ENCODE results near the gene ZNF224. TPM values are rescaled to one million over a fixed set of nuclear protein-coding genes. Genes with fewer than 3 reads are reported as not detected.

The ZNF224 gene
- total RNA-seq (31.1 and 37.0 TPM in 2 replicates), polyA plus RNA-seq (8.8 and 12.4 TPM in 2 replicates), polyA minus RNA-seq (ENCODE audit: low replicate concordance) (0.90 and 11.2 TPM in 2 replicates)
- polyA plus RNA-seq (2012), result 5.6 and 7.2 TPM in 2 replicates

- TF ChIP-seq CTCF (conservative IDR thresholded peaks at IDR 0.05 in 1 of 2, IDR thresholded peaks at IDR 0.05 in 1 of 2; ENCODE audit: low read depth in 1 of 2, low read length in 2 of 2) (no peak), EZH2 (IDR thresholded peaks at IDR 0.05; ENCODE audit: low read length, missing control alignments) (no peak)
- Histone ChIP-seq H3K9me3 (ENCODE audit: control insufficient read depth, insufficient read depth, low read depth, low read length) (no peaks in the 10 kb centered on the region), H3K27me3 (ENCODE audit: control insufficient read depth, insufficient read depth, low read length) (no peaks in the 10 kb centered on the region), H3K27ac (ENCODE audit: insufficient read depth, low read length) (peak within 1 kb of the TSS; percentile 82), H3K4me2 (ENCODE audit: extremely low read depth, insufficient read depth, low read length) (peak within 1 kb of the TSS; percentile 97), H3K9ac (ENCODE audit: insufficient read depth, low read length) (peak within 1 kb of the TSS; percentile 74), H3K4me3 (replicated peaks in 1 of 4; ENCODE audit: control extremely low read depth in 1 of 4, insufficient read depth in 1 of 4, low read depth in 3 of 4, low read length in 4 of 4) (peak within 1 kb of the TSS; percentile 80 to 98 (median 96)), H4K20me1 (ENCODE audit: control insufficient read depth, extremely low read depth, insufficient read depth, low read length) (no peaks in the 10 kb centered on the region), H3K79me2 (ENCODE audit: control insufficient read depth, insufficient read depth, low read length) (peaks cover 9% of the 10 kb centered on the region), H3K36me3 (ENCODE audit: control insufficient read depth, insufficient read depth, low read length) (no peaks in the 10 kb centered on the region), H2AFZ (ENCODE audit: low read length) (peak within 1 kb of the TSS; percentile 99), H3K4me1 (ENCODE audit: control insufficient read depth, extremely low read depth, insufficient read depth, low read length) (no peaks in the 10 kb centered on the region)
- peak; percentile 89 to 91 for DNase-seq (ENCODE audit: low read depth in 2 of 2)
Observed at GRCh38 chr19:44093931-44094765, at the start of gene ZNF224. Gene ZNF224, plus strand, starts transcription at chr19:44094361. Its CDS starts 3,513 bp downstream, at chr19:44097874.

GRCh38 chr19:44050740-44051649 is 43.2 kb upstream of the ZNF224 start:
- H3K4me2 ChIP-seq (ENCODE audit: extremely low read depth, insufficient read depth, low read length), result peak overlapping the region; percentile 95
- peak overlapping the region; percentile 96 for H2AFZ ChIP-seq (ENCODE audit: low read length)
- no peaks in the 10 kb centered on the region for H3K4me1 ChIP-seq (ENCODE audit: control insufficient read depth, extremely low read depth, insufficient read depth, low read length)
- H3K9me3 ChIP-seq (ENCODE audit: control insufficient read depth, insufficient read depth, low read depth, low read length), result no peaks in the 10 kb centered on the region
- no peak overlapping the region for H3K9ac ChIP-seq (ENCODE audit: insufficient read depth, low read length)
- DNase-seq (ENCODE audit: low read depth in 2 of 2), result peak in 1 of 2 donors; percentile 2
- TF ChIP-seq EZH2 (IDR thresholded peaks at IDR 0.05; ENCODE audit: low read length, missing control alignments), result no peak
- no peak for TF ChIP-seq CTCF (conservative IDR thresholded peaks at IDR 0.05 in 1 of 2, IDR thresholded peaks at IDR 0.05 in 1 of 2; ENCODE audit: low read depth in 1 of 2, low read length in 2 of 2)
- no peaks in the 10 kb centered on the region for H3K79me2 ChIP-seq (ENCODE audit: control insufficient read depth, insufficient read depth, low read length)
- no peaks in the 10 kb centered on the region for H4K20me1 ChIP-seq (ENCODE audit: control insufficient read depth, extremely low read depth, insufficient read depth, low read length)
- no peak overlapping the region for H3K27ac ChIP-seq (ENCODE audit: insufficient read depth, low read length)
- H3K27me3 ChIP-seq (ENCODE audit: control insufficient read depth, insufficient read depth, low read length), result peaks cover 2% of the 10 kb centered on the region
- peak overlapping the region; percentile 65 to 94 (median 84) for H3K4me3 ChIP-seq (replicated peaks in 1 of 4; ENCODE audit: control extremely low read depth in 1 of 4, insufficient read depth in 1 of 4, low read depth in 3 of 4, low read length in 4 of 4)
- peaks cover 2% of the 10 kb centered on the region for H3K36me3 ChIP-seq (ENCODE audit: control insufficient read depth, insufficient read depth, low read length)

All from fibroblast of lung (primary cell).